HepG2 (cell line): ENCODE data around the gene ITGB2. TPM values are rescaled to one million over a fixed set of nuclear protein-coding genes. Genes with fewer than 3 reads are reported as not detected.

Experiments used
- AGO1 ChIP-seq: fragments of 200-400 bp; formaldehyde crosslinking; IDR thresholded peaks from 2 replicates; pipeline ENCODE4 v1.6.1; 2017; ENCODE audit warnings: mild to moderate bottlenecking, low read depth, low read length, moderate library complexity; ENCODE audit not compliant: poor library complexity, severe bottlenecking
- BCL6 ChIP-seq: IDR thresholded peaks from 2 replicates; pipeline ENCODE4 v1.6.1; 2016; ENCODE audit warnings: missing genetic modification reagents, missing compliant biosample characterization
- FOXK2 ChIP-seq: fragments of 450-650 bp; IDR thresholded peaks from 2 replicates; pipeline ENCODE4 v1.6.1; 2016
- HIVEP1 ChIP-seq: sonication (generic); formaldehyde crosslinking; IDR thresholded peaks from 2 replicates; pipeline ENCODE4 v1.4.0; 2020; ENCODE audit warnings: mild to moderate bottlenecking, missing genetic modification reagents
- JDP2 ChIP-seq: sonication (generic); formaldehyde crosslinking; IDR thresholded peaks from 2 replicates; pipeline ENCODE4 v1.8.1; 2022; ENCODE audit warnings: missing genetic modification reagents, borderline replicate concordance
- KAT7 ChIP-seq: IDR thresholded peaks from 2 replicates; pipeline ENCODE4 v1.6.1; 2018; ENCODE audit warnings: borderline replicate concordance, missing compliant biosample characterization
- MED1 ChIP-seq: sonication (generic); formaldehyde crosslinking; IDR thresholded peaks from 2 replicates; pipeline ENCODE4 v1.4.0; 2020; ENCODE audit warnings: missing genetic modification reagents
- NCOA5 ChIP-seq: sonication (generic); formaldehyde crosslinking; IDR thresholded peaks from 2 replicates; pipeline ENCODE4 v1.4.0; 2020; ENCODE audit warnings: missing genetic modification reagents
- NR3C1 ChIP-seq: sonication (generic); formaldehyde crosslinking; IDR thresholded peaks from 2 replicates; pipeline ENCODE4 v1.4.0; 2020; ENCODE audit warnings: missing genetic modification reagents
- PHF20 ChIP-seq: sonication (generic); formaldehyde crosslinking; IDR thresholded peaks from 2 replicates; pipeline ENCODE4 v1.5.0; 2020; ENCODE audit warnings: mild to moderate bottlenecking, missing genetic modification reagents
- PHF21A ChIP-seq: sonication (generic); formaldehyde crosslinking; IDR thresholded peaks from 2 replicates; pipeline ENCODE4 v1.5.0; 2020; ENCODE audit warnings: mild to moderate bottlenecking, missing genetic modification reagents
- RARG ChIP-seq: sonication (generic); formaldehyde crosslinking; IDR thresholded peaks from 2 replicates; pipeline ENCODE4 v1.4.0; 2020; ENCODE audit warnings: low read depth, mild to moderate bottlenecking, missing genetic modification reagents
- RELA ChIP-seq: sonication (generic); formaldehyde crosslinking; IDR thresholded peaks from 2 replicates; pipeline ENCODE4 v1.4.0; 2020; ENCODE audit warnings: missing genetic modification reagents
- SETDB1 ChIP-seq: sonication (generic); formaldehyde crosslinking; IDR thresholded peaks from 2 replicates; pipeline ENCODE4 v1.5.1; 2020; ENCODE audit warnings: missing genetic modification reagents, mild to moderate bottlenecking, borderline replicate concordance
- SNAI1 ChIP-seq: sonication (generic); formaldehyde crosslinking; IDR thresholded peaks from 2 replicates; pipeline ENCODE4 v1.5.0; 2020; ENCODE audit warnings: mild to moderate bottlenecking, missing genetic modification reagents, borderline replicate concordance
- SP2 ChIP-seq: sonication (generic); formaldehyde crosslinking; IDR thresholded peaks from 2 replicates; pipeline ENCODE4 v1.5.1; 2020; ENCODE audit warnings: mild to moderate bottlenecking, missing genetic modification reagents
- TGIF2 ChIP-seq: IDR thresholded peaks from 2 replicates; pipeline ENCODE4 v1.6.1; 2016; ENCODE audit warnings: control low read depth, missing compliant biosample characterization
- TRAFD1 ChIP-seq: sonication (generic); formaldehyde crosslinking; IDR thresholded peaks from 2 replicates; pipeline ENCODE4 v1.5.1; 2020; ENCODE audit warnings: missing genetic modification reagents, mild to moderate bottlenecking, borderline replicate concordance
- YEATS2 ChIP-seq: sonication (generic); formaldehyde crosslinking; IDR thresholded peaks from 2 replicates; pipeline ENCODE4 v1.4.0; 2020; ENCODE audit warnings: missing genetic modification reagents, borderline replicate concordance
- ZBTB20 ChIP-seq: sonication (generic); formaldehyde crosslinking; IDR thresholded peaks from 2 replicates; pipeline ENCODE4 v1.8.1; 2023; ENCODE audit warnings: missing genetic modification reagents, low read depth, mild to moderate bottlenecking, borderline replicate concordance
- ZBTB38 ChIP-seq: sonication (generic); formaldehyde crosslinking; IDR thresholded peaks from 2 replicates; pipeline ENCODE4 v1.5.1; 2020; ENCODE audit warnings: mild to moderate bottlenecking, missing genetic modification reagents
- ZFP41 ChIP-seq: sonication (generic); formaldehyde crosslinking; IDR thresholded peaks from 2 replicates; pipeline ENCODE4 v1.4.0; 2020; ENCODE audit warnings: mild to moderate bottlenecking, missing genetic modification reagents, borderline replicate concordance
- ZFP90 ChIP-seq: sonication (generic); formaldehyde crosslinking; IDR thresholded peaks from 2 replicates; pipeline ENCODE4 v1.8.0; 2022; ENCODE audit warnings: missing genetic modification reagents, mild to moderate bottlenecking, inconsistent platforms, borderline replicate concordance
- ZFYVE20 ChIP-seq: sonication (generic); formaldehyde crosslinking; IDR thresholded peaks from 2 replicates; pipeline ENCODE4 v1.8.0; 2023; ENCODE audit warnings: low read depth, mild to moderate bottlenecking, moderate library complexity, missing genetic modification reagents, borderline replicate concordance
- ZNF124 ChIP-seq: sonication (generic); formaldehyde crosslinking; IDR thresholded peaks from 2 replicates; pipeline ENCODE4 v1.4.0; 2020; ENCODE audit warnings: missing genetic modification reagents
- ZNF234 ChIP-seq: sonication (generic); formaldehyde crosslinking; conservative IDR thresholded peaks from 2 replicates; pipeline ENCODE4 v1.5.1; 2020; ENCODE audit warnings: mild to moderate bottlenecking, missing genetic modification reagents
- ZNF30 ChIP-seq: sonication (generic); formaldehyde crosslinking; IDR thresholded peaks from 2 replicates; pipeline ENCODE4 v1.5.0; 2020; ENCODE audit warnings: mild to moderate bottlenecking, missing genetic modification reagents
- ZNF326 ChIP-seq: sonication (generic); formaldehyde crosslinking; IDR thresholded peaks from 2 replicates; pipeline ENCODE4 v1.4.0; 2020; ENCODE audit warnings: missing genetic modification reagents, borderline replicate concordance
- ZNF343 ChIP-seq: sonication (generic); formaldehyde crosslinking; IDR thresholded peaks from 2 replicates; pipeline ENCODE4 v1.4.0; 2020; ENCODE audit warnings: mild to moderate bottlenecking, missing genetic modification reagents
- ZNF576 ChIP-seq: sonication (generic); formaldehyde crosslinking; IDR thresholded peaks from 2 replicates; pipeline ENCODE4 v1.4.0; 2020; ENCODE audit warnings: mild to moderate bottlenecking, missing genetic modification reagents
- ZNF878 ChIP-seq: sonication (generic); formaldehyde crosslinking; IDR thresholded peaks from 2 replicates; pipeline ENCODE4 v1.8.1; 2023; ENCODE audit warnings: mild to moderate bottlenecking, missing genetic modification reagents, moderate library complexity
- polyA plus RNA-seq, 8 experiments: library from polyadenylated mRNA; depleted of rRNA in 3 of 8; stranded (reverse) in 7 of 8; unstranded in 1 of 8; fragments of >200 nt; fragmentation: Illumina TruSeq in 4 of 8; extraction: Trizol in 4 of 8; gene quantifications; 2 replicates each; pipeline versions ENCODE4 v1.2.1 to v1.2.3, GENCODE V29; 2011 to 2016; ENCODE audit warnings: low read depth in 4 of 8, missing spikeins in 1 of 8, mixed read lengths in 1 of 8; ENCODE audit not compliant: insufficient read depth in 1 of 8
- total RNA-seq, 5 experiments: library from RNA; depleted of rRNA; stranded (reverse); fragments of >200 nt; fragmentation: Illumina TruSeq; extraction: Trizol; gene quantifications; 2 replicates each; pipeline ENCODE4 v1.2.3, GENCODE V29; 2016; ENCODE audit warnings: low read depth in 1 of 5

The ITGB2 gene
- total and polyA plus RNA-seq, 2 of the 13 experiments (the other 11 are each of a cell fraction or from before 2014, with no cell fraction given) = 4.2 to 18.0 TPM

- no peak for TF ChIP-seq JDP2 (CRISPR knock-in tag)
- no peak for TF ChIP-seq SNAI1 (CRISPR knock-in tag)
- TF ChIP-seq ZBTB38 = no peak
- TF ChIP-seq MED1 = peak; percentile 94
- TF ChIP-seq NCOA5 (CRISPR knock-in tag) = no peak
- no peak for TF ChIP-seq ZNF30 (CRISPR knock-in tag)
- no peak for TF ChIP-seq NR3C1 (CRISPR knock-in tag)
- no peak for TF ChIP-seq ZNF326
- TF ChIP-seq ZNF878 (CRISPR knock-in tag) = peak; percentile 83; the same call in 1 of the 2 replicates
- no peak for TF ChIP-seq SP2
- no peak for TF ChIP-seq AGO1
- peak; percentile 63; the same call in 1 of the 2 replicates for TF ChIP-seq PHF21A (CRISPR knock-in tag)
- TF ChIP-seq TRAFD1 (CRISPR knock-in tag) = no peak
- TF ChIP-seq ZFP41 (CRISPR knock-in tag) = no peak
- TF ChIP-seq KAT7 (CRISPR knock-in tag) = 0 out of 2 replicates have a peak, but pooled peaks have one; percentile 20
- TF ChIP-seq FOXK2 = peak; percentile 10; the same call in 1 of the 2 replicates
- TF ChIP-seq TGIF2 = peak; percentile 52; the same call in 1 of the 2 replicates
- no peak for TF ChIP-seq ZFYVE20
- TF ChIP-seq ZNF124 (CRISPR knock-in tag) = no peak
- TF ChIP-seq YEATS2 (CRISPR knock-in tag) = no peak
- no peak for TF ChIP-seq RARG
- peak; percentile 45; the same call in 1 of the 2 replicates for TF ChIP-seq BCL6 (CRISPR knock-in tag)
- no peak for TF ChIP-seq SETDB1 (CRISPR knock-in tag)
- TF ChIP-seq ZNF576 = no peak
- no peak for TF ChIP-seq ZBTB20 (CRISPR knock-in tag)
- TF ChIP-seq ZNF234 (CRISPR knock-in tag) = no peak
- TF ChIP-seq RELA (CRISPR knock-in tag) = no peak
- no peak for TF ChIP-seq ZFP90 (CRISPR knock-in tag)
- TF ChIP-seq ZNF343 (CRISPR knock-in tag) = no peak
- no peak for TF ChIP-seq PHF20
- TF ChIP-seq HIVEP1 (CRISPR knock-in tag) = peak; percentile 64; the same call in 1 of the 2 replicates
Observed at GRCh38 chr21:44869781-44870747, 50.6 kb downstream of the ITGB2 start (continued).
